SK-N-SH treated with all-trans-retinoic acid at 6 μM for 48 hours (cell line): ENCODE measurements around the gene KCNH4.

ENCODE experiments used
- ATAC-seq: fragments of 200-7000 bp; cut with Tn5 transposase; 3 replicates; pipeline ENCODE4 v1.9.1; 2020; ENCODE audit warnings: mild to moderate bottlenecking, moderate library complexity
- ARNTL ChIP-seq: fragments of 450-650 bp; formaldehyde crosslinking; IDR thresholded peaks from 2 replicates; pipeline ENCODE4 v1.5.0; 2020; ENCODE audit warnings: low read depth, mild to moderate bottlenecking, moderate library complexity, borderline replicate concordance
- BACH2 ChIP-seq: fragments of 250-450 bp; sonication (Bioruptor Pico); IDR thresholded peaks from 2 replicates; pipeline ENCODE4 v1.9.0; 2021; ENCODE audit warnings: mild to moderate bottlenecking, borderline replicate concordance
- CSDC2 ChIP-seq: fragments of 250-450 bp; sonication (Bioruptor Pico); IDR thresholded peaks from 2 replicates; pipeline ENCODE4 v1.5.0; 2020; ENCODE audit warnings: mild to moderate bottlenecking, moderate library complexity
- ESRRG ChIP-seq: fragments of 250-450 bp; sonication (Bioruptor Pico); IDR thresholded peaks from 2 replicates; pipeline ENCODE4 v1.6.1; 2021; ENCODE audit warnings: mild to moderate bottlenecking
- GLIS3 ChIP-seq: fragments of 250-450 bp; sonication (Bioruptor Pico); IDR thresholded peaks from 2 replicates; pipeline ENCODE4 v1.5.0; 2020; ENCODE audit warnings: mild to moderate bottlenecking, moderate library complexity
- OSR1 ChIP-seq: fragments of 250-450 bp; sonication (Bioruptor Pico); IDR thresholded peaks from 2 replicates; pipeline ENCODE4 v1.8.0; 2022; ENCODE audit warnings: moderate library complexity, mild to moderate bottlenecking, inconsistent platforms
- PATZ1 ChIP-seq: fragments of 250-450 bp; sonication (Bioruptor Pico); IDR thresholded peaks from 2 replicates; pipeline ENCODE4 v1.8.0; 2020; ENCODE audit warnings: mild to moderate bottlenecking, moderate library complexity, borderline replicate concordance
- POU6F1 ChIP-seq: fragments of 250-450 bp; sonication (Bioruptor Pico); IDR thresholded peaks from 2 replicates; pipeline ENCODE4 v1.8.0; 2021; ENCODE audit warnings: low read depth, mild to moderate bottlenecking, moderate library complexity, borderline replicate concordance
- PPARA ChIP-seq: fragments of 250-450 bp; sonication (Bioruptor Pico); IDR thresholded peaks from 2 replicates; pipeline ENCODE4 v1.5.0; 2020; ENCODE audit warnings: mild to moderate bottlenecking, borderline replicate concordance
- RARB ChIP-seq: fragments of 250-450 bp; sonication (Bioruptor Pico); IDR thresholded peaks from 2 replicates; pipeline ENCODE4 v1.8.0; 2021; ENCODE audit warnings: mild to moderate bottlenecking, moderate library complexity
- SNAI2 ChIP-seq: fragments of 250-450 bp; sonication (Bioruptor Pico); IDR thresholded peaks from 2 replicates; pipeline ENCODE4 v1.5.0; 2020; ENCODE audit warnings: mild to moderate bottlenecking, moderate library complexity
- TCF4 ChIP-seq: fragments of 250-450 bp; sonication (Bioruptor Pico); IDR thresholded peaks from 2 replicates; pipeline ENCODE4 v1.8.0; 2021; ENCODE audit warnings: mild to moderate bottlenecking, moderate library complexity, borderline replicate concordance
- TSHZ2 ChIP-seq: fragments of 250-450 bp; sonication (Bioruptor Pico); IDR thresholded peaks from 2 replicates; pipeline ENCODE4 v1.5.0; 2020; ENCODE audit warnings: mild to moderate bottlenecking, moderate library complexity
- ZC3H10 ChIP-seq: fragments of 250-450 bp; sonication (Bioruptor Pico); IDR thresholded peaks from 2 replicates; pipeline ENCODE4 v1.5.1; 2021; ENCODE audit warnings: mild to moderate bottlenecking, moderate library complexity
- ZFP3 ChIP-seq: fragments of 250-450 bp; sonication (Bioruptor Pico); IDR thresholded peaks from 2 replicates; pipeline ENCODE4 v1.5.0; 2020; ENCODE audit warnings: mild to moderate bottlenecking, moderate library complexity
- ZFP30 ChIP-seq: fragments of 450-650 bp; formaldehyde crosslinking; IDR thresholded peaks from 2 replicates; pipeline ENCODE4 v1.5.0; 2022; ENCODE audit warnings: mild to moderate bottlenecking, moderate library complexity
- ZNF565 ChIP-seq: fragments of 450-650 bp; formaldehyde crosslinking; conservative IDR thresholded peaks from 2 replicates; pipeline ENCODE4 v1.5.0; 2020; ENCODE audit warnings: low read depth, mild to moderate bottlenecking, moderate library complexity
- ZNF70 ChIP-seq: fragments of 450-650 bp; formaldehyde crosslinking; IDR thresholded peaks from 2 replicates; pipeline ENCODE4 v1.5.0; 2020; ENCODE audit warnings: mild to moderate bottlenecking, moderate library complexity
- ZNF8 ChIP-seq: fragments of 450-650 bp; formaldehyde crosslinking; IDR thresholded peaks from 2 replicates; pipeline ENCODE4 v1.5.0; 2020; ENCODE audit warnings: mild to moderate bottlenecking, moderate library complexity
- TF ChIP-seq, protein P1 (sequence below): fragments of 250-450 bp; sonication (Bioruptor Pico); IDR thresholded peaks from 2 replicates; pipeline ENCODE4 v1.5.1; 2020; ENCODE audit warnings: low read depth, mild to moderate bottlenecking, moderate library complexity

Gene KCNH4

DNA sequence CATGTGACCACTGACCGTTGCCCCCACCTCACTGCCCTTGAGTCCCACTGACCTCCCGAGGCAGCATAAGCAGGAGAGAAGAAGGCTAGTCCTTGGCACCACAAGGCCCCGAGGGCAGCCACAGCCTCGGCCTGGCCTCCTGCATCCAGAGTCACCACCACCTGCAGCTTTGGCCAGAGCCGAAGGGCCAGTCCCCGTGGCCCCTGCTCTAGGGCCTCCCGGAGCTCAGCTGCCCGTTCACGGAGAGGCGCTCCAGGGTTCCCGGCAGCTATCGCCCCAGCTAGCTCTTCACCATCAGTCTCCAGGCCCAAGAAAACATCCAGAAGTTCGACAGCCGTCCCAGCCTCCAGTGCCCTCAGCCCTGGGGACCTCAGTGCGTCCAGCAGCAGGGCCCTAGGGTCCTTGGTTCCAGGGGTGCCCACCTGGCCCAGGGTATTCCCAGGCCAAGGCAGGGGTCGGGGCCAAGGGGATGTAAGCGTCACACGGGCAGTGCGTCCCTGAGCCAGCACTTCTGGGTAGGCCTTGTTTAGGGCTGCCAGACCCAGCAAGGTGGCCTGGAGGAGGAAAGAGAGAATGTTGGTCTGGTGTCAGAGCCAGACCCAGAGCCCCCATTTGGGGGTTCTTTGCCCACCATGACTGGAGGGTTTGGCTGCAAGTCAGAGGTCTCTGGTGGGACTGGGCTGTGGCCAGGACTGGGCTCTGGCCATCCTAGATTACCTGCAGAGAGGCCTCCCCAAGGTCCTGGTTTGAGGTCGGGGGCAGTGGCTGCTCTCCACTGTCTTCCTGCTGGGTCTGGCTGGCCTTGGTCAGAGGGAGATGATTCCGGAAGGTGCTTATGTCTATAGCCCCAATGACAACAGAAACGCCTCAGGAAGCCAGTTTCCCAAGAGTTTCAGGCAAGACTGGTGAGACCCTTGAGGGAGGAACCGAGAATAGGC lies 11.5 kb upstream of the KCNH4 start:
- TF ChIP-seq PPARA (CRISPR knock-in tag), result no peak
- TF ChIP-seq TSHZ2 (CRISPR knock-in tag), result no peak
- TF ChIP-seq ZNF70, result no peak
- TF ChIP-seq BACH2, result no peak
- no peak for TF ChIP-seq ZNF8 (CRISPR knock-in tag)
- TF ChIP-seq SNAI2 (CRISPR knock-in tag), result no peak
- TF ChIP-seq OSR1 (CRISPR knock-in tag), result no peak
- no peak for TF ChIP-seq ESRRG (CRISPR knock-in tag)
- no peak for TF ChIP-seq ZC3H10 (CRISPR knock-in tag)
- no peak for TF ChIP-seq POU6F1 (CRISPR knock-in tag)
- TF ChIP-seq TCF4 (CRISPR knock-in tag), result no peak
- no peak for TF ChIP-seq ZNF565
- no peak for TF ChIP-seq ARNTL
- TF ChIP-seq ZFP3 (CRISPR knock-in tag), result no peak
- no peak for TF ChIP-seq PATZ1 (CRISPR knock-in tag)
- ATAC-seq, result no peak

- no peak for ATAC-seq
- TF ChIP-seq ZC3H10 (CRISPR knock-in tag), result no peak
- TF ChIP-seq ZNF70, result no peak
- no peak for TF ChIP-seq PPARA (CRISPR knock-in tag)
- TF ChIP-seq ZFP30 (CRISPR knock-in tag), result no peak
- TF ChIP-seq RARB (CRISPR knock-in tag), result no peak
- no peak for TF ChIP-seq POU6F1 (CRISPR knock-in tag)
- TF ChIP-seq, protein P1, sequence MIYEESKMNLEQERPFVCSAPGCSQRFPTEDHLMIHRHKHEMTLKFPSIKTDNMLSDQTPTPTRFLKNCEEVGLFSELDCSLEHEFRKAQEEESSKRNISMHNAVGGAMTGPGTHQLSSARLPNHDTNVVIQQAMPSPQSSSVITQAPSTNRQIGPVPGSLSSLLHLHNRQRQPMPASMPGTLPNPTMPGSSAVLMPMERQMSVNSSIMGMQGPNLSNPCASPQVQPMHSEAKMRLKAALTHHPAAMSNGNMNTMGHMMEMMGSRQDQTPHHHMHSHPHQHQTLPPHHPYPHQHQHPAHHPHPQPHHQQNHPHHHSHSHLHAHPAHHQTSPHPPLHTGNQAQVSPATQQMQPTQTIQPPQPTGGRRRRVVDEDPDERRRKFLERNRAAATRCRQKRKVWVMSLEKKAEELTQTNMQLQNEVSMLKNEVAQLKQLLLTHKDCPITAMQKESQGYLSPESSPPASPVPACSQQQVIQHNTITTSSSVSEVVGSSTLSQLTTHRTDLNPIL (CRISPR knock-in tag), result no peak
- no peak for TF ChIP-seq PATZ1 (CRISPR knock-in tag)
- TF ChIP-seq CSDC2 (CRISPR knock-in tag), result no peak
- TF ChIP-seq ZNF565, result no peak
- TF ChIP-seq ZNF8 (CRISPR knock-in tag), result no peak
- no peak for TF ChIP-seq ZFP3 (CRISPR knock-in tag)
- TF ChIP-seq GLIS3 (CRISPR knock-in tag), result no peak
- no peak for TF ChIP-seq ARNTL
These were observed 10.3 kb upstream of the KCNH4 start for GRCh38 chr17:42191275-42191608.
